SJCRH30 (cell line): Measurements from ENCODE around the gene PRKD3. TPM values are rescaled to one million over a fixed set of nuclear protein-coding genes. Genes with fewer than 3 reads are reported as not detected.
A peak's percentile ranks its signal among the peaks of the same experiment; 100 is the strongest.
"Not testable (repeated sequence)": the region's sequence is repeated elsewhere in the genome, so short reads cannot be mapped to it uniquely, and the experiment has no call there.

Source experiments
- DNase-seq, 2 experiments: peaks; one replicate each; pipeline ENCODE4 v3.0.0-alpha.2; 2015 to 2020
- H3K27ac ChIP-seq: fragments of 250-450 bp; sonication (Bioruptor Pico); 2 replicates; pipeline ENCODE4 v1.5.1; 2020; ENCODE audit warnings: mild to moderate bottlenecking, moderate library complexity
- H3K27me3 ChIP-seq: fragments of 250-450 bp; sonication (Bioruptor Pico); 2 replicates; pipeline ENCODE4 v1.5.1; 2020; ENCODE audit warnings: mild to moderate bottlenecking, moderate library complexity
- H3K36me3 ChIP-seq: fragments of 250-450 bp; sonication (Bioruptor Pico); 2 replicates; pipeline ENCODE4 v1.5.1; 2020; ENCODE audit warnings: mild to moderate bottlenecking, moderate library complexity
- H3K4me1 ChIP-seq: fragments of 250-450 bp; sonication (Bioruptor Pico); 2 replicates; pipeline ENCODE4 v1.5.1; 2020; ENCODE audit warnings: mild to moderate bottlenecking, moderate library complexity
- H3K4me3 ChIP-seq: fragments of 250-450 bp; sonication (Bioruptor Pico); 2 replicates; pipeline ENCODE4 v1.5.1; 2020; ENCODE audit warnings: mild to moderate bottlenecking, moderate library complexity
- H3K9me3 ChIP-seq: fragments of 250-450 bp; sonication (Bioruptor Pico); replicated peaks from 2 replicates; pipeline ENCODE4 v1.5.1; 2020; ENCODE audit warnings: mild to moderate bottlenecking, moderate library complexity
- total RNA-seq: library from RNA; depleted of rRNA; stranded (reverse); fragments of >200 nt; shearing (Covaris generic); gene quantifications from 2 replicates; pipeline ENCODE4 v1.2.3, GENCODE V29; 2014

Gene PRKD3
- total RNA-seq, 1 experiment from 2014 or later = 85.1 TPM

GRCh38 chr2:37306024-37306423, 18.6 kb downstream of the PRKD3 start:
- H3K4me1 ChIP-seq = no peaks in the 10 kb centered on the region
- H3K27ac ChIP-seq = no peak overlapping the region

GRCh38 chr2:37302701-37303252, 21.9 kb downstream of the PRKD3 start:
- H3K9me3 ChIP-seq = no peaks in the 10 kb centered on the region
- no peak for DNase-seq
- no peaks in the 10 kb centered on the region for H3K27me3 ChIP-seq

More at GRCh38 chr2:37306024-37306423, 18.6 kb downstream of the PRKD3 start:
- DNase-seq = peak in 1 of 2 experiments; percentile 60
- H3K9me3 ChIP-seq = no peaks in the 10 kb centered on the region
- no peaks in the 10 kb centered on the region for H3K27me3 ChIP-seq
- H3K4me3 ChIP-seq = no peak overlapping the region
- H3K36me3 ChIP-seq = peaks cover 15% of the 10 kb centered on the region

GRCh38 chr2:37301408-37301807, 23.2 kb downstream of the PRKD3 start:
- no peaks in the 10 kb centered on the region for H3K27me3 ChIP-seq
- peaks cover 16% of the 10 kb centered on the region for H3K36me3 ChIP-seq
- no peak overlapping the region for H3K4me3 ChIP-seq
- no peak overlapping the region for H3K27ac ChIP-seq
- H3K4me1 ChIP-seq = no peaks in the 10 kb centered on the region
- no peak for DNase-seq
- H3K9me3 ChIP-seq = no peaks in the 10 kb centered on the region

More at GRCh38 chr2:37302701-37303252, 21.9 kb downstream of the PRKD3 start:
- Histone ChIP-seq H3K27ac (no peak overlapping the region), H3K4me3 (no peak overlapping the region), H3K4me1 (no peaks in the 10 kb centered on the region), H3K36me3 (peaks cover 14% of the 10 kb centered on the region)

- H3K4me3 ChIP-seq = no peak overlapping the region
- H3K36me3 ChIP-seq = peaks cover 16% of the 10 kb centered on the region
- DNase-seq = no peak
- no peaks in the 10 kb centered on the region for H3K27me3 ChIP-seq
- no peaks in the 10 kb centered on the region for H3K4me1 ChIP-seq
- no peak overlapping the region for H3K27ac ChIP-seq
- no peaks in the 10 kb centered on the region for H3K9me3 ChIP-seq
These were observed 24.1 kb downstream of the PRKD3 start for GRCh38 chr2:37300578-37300977.

- DNase-seq = no peak
- no peak overlapping the region for H3K27ac ChIP-seq
- H3K36me3 ChIP-seq = peaks cover 16% of the 10 kb centered on the region
- H3K4me3 ChIP-seq = no peak overlapping the region
- no peaks in the 10 kb centered on the region for H3K27me3 ChIP-seq
- no peaks in the 10 kb centered on the region for H3K9me3 ChIP-seq
- no peaks in the 10 kb centered on the region for H3K4me1 ChIP-seq
These were observed 24.5 kb downstream of the PRKD3 start for GRCh38 chr2:37300146-37300545.

GRCh38 chr2:37297632-37298031, 27.0 kb downstream of the PRKD3 start:
- DNase-seq = no peak
- Histone ChIP-seq H3K27ac (no peak overlapping the region), H3K27me3 (no peaks in the 10 kb centered on the region), H3K4me1 (no peaks in the 10 kb centered on the region), H3K4me3 (no peak overlapping the region), H3K9me3 (no peaks in the 10 kb centered on the region), H3K36me3 (peaks cover 12% of the 10 kb centered on the region)

- DNase-seq = no peak
- Histone ChIP-seq H3K36me3 (peaks cover 24% of the 10 kb centered on the region), H3K4me1 (no peaks in the 10 kb centered on the region), H3K4me3 (no peak overlapping the region), H3K9me3 (no peaks in the 10 kb centered on the region), H3K27ac (no peak overlapping the region), H3K27me3 (no peaks in the 10 kb centered on the region)
These were observed 29.1 kb downstream of the PRKD3 start for GRCh38 chr2:37295469-37296073.

GRCh38 chr2:37294858-37295257, 29.8 kb downstream of the PRKD3 start:
- not testable (repeated sequence) for H3K4me3 ChIP-seq, H3K9me3 ChIP-seq, H3K27ac ChIP-seq, H3K27me3 ChIP-seq, H3K4me1 ChIP-seq, DNase-seq
- H3K36me3 ChIP-seq = peaks cover 31% of the 10 kb centered on the region

- no peak for DNase-seq
- Histone ChIP-seq H3K27me3 (no peaks in the 10 kb centered on the region), H3K36me3 (peaks cover 49% of the 10 kb centered on the region), H3K4me1 (no peaks in the 10 kb centered on the region), H3K4me3 (no peak overlapping the region), H3K9me3 (no peaks in the 10 kb centered on the region), H3K27ac (no peak overlapping the region)
These were observed 33.0 kb downstream of the PRKD3 start for GRCh38 chr2:37291680-37292079.

- H3K27ac ChIP-seq = no peak overlapping the region
- H3K9me3 ChIP-seq = no peaks in the 10 kb centered on the region
- no peaks in the 10 kb centered on the region for H3K27me3 ChIP-seq
- no peak overlapping the region for H3K4me3 ChIP-seq
- peaks cover 84% of the 10 kb centered on the region for H3K36me3 ChIP-seq
- no peaks in the 10 kb centered on the region for H3K4me1 ChIP-seq
- peak in 1 of 2 experiments; percentile 34 for DNase-seq
These were observed 36.7 kb downstream of the PRKD3 start for GRCh38 chr2:37287966-37288365.

- Histone ChIP-seq H3K4me1 (no peaks in the 10 kb centered on the region), H3K27ac (no peak overlapping the region), H3K4me3 (no peak overlapping the region), H3K9me3 (no peaks in the 10 kb centered on the region), H3K36me3 (peaks cover 92% of the 10 kb centered on the region), H3K27me3 (no peaks in the 10 kb centered on the region; the same call in 1 of the 2 replicates)
- no peak for DNase-seq
These were observed 40.3 kb downstream of the PRKD3 start for GRCh38 chr2:37284381-37284780.

GRCh38 chr2:37283207-37283606, 41.4 kb downstream of the PRKD3 start:
- Histone ChIP-seq H3K4me1 (no peaks in the 10 kb centered on the region), H3K27ac (no peak overlapping the region), H3K27me3 (no peaks in the 10 kb centered on the region; the same call in 1 of the 2 replicates), H3K9me3 (no peaks in the 10 kb centered on the region), H3K36me3 (peaks cover 90% of the 10 kb centered on the region), H3K4me3 (no peak overlapping the region)
- no peak for DNase-seq

- no peaks in the 10 kb centered on the region for H3K9me3 ChIP-seq
- peaks cover 88% of the 10 kb centered on the region for H3K36me3 ChIP-seq
- DNase-seq = no peak
- no peaks in the 10 kb centered on the region for H3K4me1 ChIP-seq
- H3K27ac ChIP-seq = no peak overlapping the region
- H3K4me3 ChIP-seq = no peak overlapping the region
- no peaks in the 10 kb centered on the region; the same call in 1 of the 2 replicates for H3K27me3 ChIP-seq
These were observed 41.9 kb downstream of the PRKD3 start for GRCh38 chr2:37282746-37283145.

- Histone ChIP-seq H3K4me3 (no peak overlapping the region), H3K27ac (no peak overlapping the region), H3K36me3 (peaks cover 89% of the 10 kb centered on the region), H3K27me3 (no peaks in the 10 kb centered on the region; the same call in 1 of the 2 replicates), H3K4me1 (no peaks in the 10 kb centered on the region), H3K9me3 (no peaks in the 10 kb centered on the region)
- no peak for DNase-seq
These were observed 42.7 kb downstream of the PRKD3 start for GRCh38 chr2:37281916-37282315.

GRCh38 chr2:37276291-37276690, 48.3 kb downstream of the PRKD3 start:
- Histone ChIP-seq H3K4me3 (no peak overlapping the region), H3K27me3 (no peaks in the 10 kb centered on the region), H3K27ac (no peak overlapping the region), H3K4me1 (no peaks in the 10 kb centered on the region), H3K9me3 (no peaks in the 10 kb centered on the region), H3K36me3 (peaks cover 87% of the 10 kb centered on the region)
- DNase-seq = no peak
